Measurements from ENCODE around the gene TENM3. TPM values are rescaled to one million over a fixed set of nuclear protein-coding genes. Genes with fewer than 3 reads are reported as not detected.

The TENM3 gene
- total and polyA plus RNA-seq, 12 donors: 2.6 to 54.4 (median 42.8) TPM

GRCh38 chr4:182504463-182504862, 261.3 kb downstream of the TENM3 start:
- DNase-seq: no peak
- no peak overlapping the region for H3K4me3 ChIP-seq
- H3K9me3 ChIP-seq (replicated peaks in 1 of 3): no peaks in the 10 kb centered on the region
- no peaks in the 10 kb centered on the region for H3K4me1 ChIP-seq (replicated peaks in 1 of 2)
- no peak overlapping the region for H3K27ac ChIP-seq
- H3K36me3 ChIP-seq (replicated peaks in 1 of 2): no peaks in the 10 kb centered on the region
- no peaks in the 10 kb centered on the region for H3K27me3 ChIP-seq
- intact Hi-C loops (cut with DNase I): no loop called here
- WGBS, 4 donors: 90 to 95% (median 93%) methylated on average over 5 of the region's 5 CpGs
- TF ChIP-seq POLR2A (IDR thresholded peaks at IDR 0.05): no peak
- no peak for TF ChIP-seq CTCF (IDR thresholded peaks at IDR 0.05)

GRCh38 chr4:182507805-182508204, 264.6 kb downstream of the TENM3 start:
- Histone ChIP-seq H3K4me3 (no peak overlapping the region), H3K4me1 (replicated peaks in 1 of 2) (no peaks in the 10 kb centered on the region), H3K9me3 (replicated peaks in 1 of 3) (no peaks in the 10 kb centered on the region), H3K36me3 (replicated peaks in 1 of 2) (no peaks in the 10 kb centered on the region), H3K27me3 (no peaks in the 10 kb centered on the region), H3K27ac (no peak overlapping the region)
- no peak for DNase-seq
- WGBS, 4 donors: 80 to 88% (median 83%) methylated on average over 3 of the region's 3 CpGs
- TF ChIP-seq CTCF (IDR thresholded peaks at IDR 0.05): no peak
- TF ChIP-seq POLR2A (IDR thresholded peaks at IDR 0.05): no peak
- intact Hi-C loops (cut with DNase I): no loop called here

DNA sequence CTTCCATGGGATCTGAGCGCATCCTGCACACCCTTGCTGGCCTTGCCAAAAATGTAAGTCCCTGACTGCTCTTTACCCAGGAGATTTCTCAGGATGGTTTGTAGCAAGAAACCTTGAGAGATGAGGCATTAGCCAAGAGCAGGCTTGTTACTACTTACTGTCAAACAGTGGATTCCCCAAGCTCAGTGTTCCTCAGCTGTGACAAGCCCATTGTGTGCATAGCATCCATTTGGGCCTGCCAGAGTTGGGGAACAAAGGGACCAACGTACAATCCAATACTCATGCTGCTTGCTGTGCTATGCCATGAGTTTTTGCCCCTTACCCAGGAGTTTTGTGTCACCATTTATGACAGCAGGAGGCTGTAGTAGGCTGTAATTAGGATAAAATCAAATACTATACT, 267.6 kb downstream of the TENM3 start:
- Histone ChIP-seq H3K9me3 (replicated peaks in 1 of 3) (no peaks in the 10 kb centered on the region), H3K4me3 (no peak overlapping the region), H3K4me1 (replicated peaks in 1 of 2) (no peaks in the 10 kb centered on the region), H3K27ac (no peak overlapping the region), H3K36me3 (replicated peaks in 1 of 2) (no peaks in the 10 kb centered on the region), H3K27me3 (no peaks in the 10 kb centered on the region)
- WGBS, 4 donors: 77 to 95% (median 92%) methylated on average over 2 of the region's 2 CpGs
- intact Hi-C loops (cut with DNase I): no loop called here
- TF ChIP-seq POLR2A (IDR thresholded peaks at IDR 0.05) (no peak), CTCF (IDR thresholded peaks at IDR 0.05) (no peak)
- no peak for DNase-seq

- TF ChIP-seq CTCF (IDR thresholded peaks at IDR 0.05): no peak
- TF ChIP-seq POLR2A (IDR thresholded peaks at IDR 0.05): no peak
- no peaks in the 10 kb centered on the region for H3K27me3 ChIP-seq
- H3K9me3 ChIP-seq (replicated peaks in 1 of 3): no peaks in the 10 kb centered on the region
- no peak overlapping the region for H3K27ac ChIP-seq
- 70 to 85% (median 72%) methylated on average over 6 of the region's 6 CpGs for WGBS, 4 donors
- no peaks in the 10 kb centered on the region for H3K36me3 ChIP-seq (replicated peaks in 1 of 2)
- H3K4me3 ChIP-seq: no peak overlapping the region
- H3K4me1 ChIP-seq (replicated peaks in 1 of 2): no peaks in the 10 kb centered on the region
- intact Hi-C loops (cut with DNase I): no loop called here
- DNase-seq: no peak
Observed at GRCh38 chr4:182513587-182514291, 270.5 kb downstream of the TENM3 start.

All from adrenal gland (tissue), 12 donors.